ENCODE data around the gene CFAP61. TPM values are rescaled to one million over a fixed set of nuclear protein-coding genes. Genes with fewer than 3 reads are reported as not detected.

The CFAP61 gene
- total and polyA plus RNA-seq, 2 donors from 2014 or later: 0.58 to 2.6 TPM

GRCh38 chr20:20136313-20136712, 84.0 kb downstream of the CFAP61 start:
- H3K4me1 ChIP-seq (ENCODE audit: control insufficient read depth in 2 of 3, insufficient read depth in 2 of 3, low read depth in 1 of 3, low read length in 3 of 3): no peaks in the 10 kb centered on the region
- TF ChIP-seq, protein P1, sequence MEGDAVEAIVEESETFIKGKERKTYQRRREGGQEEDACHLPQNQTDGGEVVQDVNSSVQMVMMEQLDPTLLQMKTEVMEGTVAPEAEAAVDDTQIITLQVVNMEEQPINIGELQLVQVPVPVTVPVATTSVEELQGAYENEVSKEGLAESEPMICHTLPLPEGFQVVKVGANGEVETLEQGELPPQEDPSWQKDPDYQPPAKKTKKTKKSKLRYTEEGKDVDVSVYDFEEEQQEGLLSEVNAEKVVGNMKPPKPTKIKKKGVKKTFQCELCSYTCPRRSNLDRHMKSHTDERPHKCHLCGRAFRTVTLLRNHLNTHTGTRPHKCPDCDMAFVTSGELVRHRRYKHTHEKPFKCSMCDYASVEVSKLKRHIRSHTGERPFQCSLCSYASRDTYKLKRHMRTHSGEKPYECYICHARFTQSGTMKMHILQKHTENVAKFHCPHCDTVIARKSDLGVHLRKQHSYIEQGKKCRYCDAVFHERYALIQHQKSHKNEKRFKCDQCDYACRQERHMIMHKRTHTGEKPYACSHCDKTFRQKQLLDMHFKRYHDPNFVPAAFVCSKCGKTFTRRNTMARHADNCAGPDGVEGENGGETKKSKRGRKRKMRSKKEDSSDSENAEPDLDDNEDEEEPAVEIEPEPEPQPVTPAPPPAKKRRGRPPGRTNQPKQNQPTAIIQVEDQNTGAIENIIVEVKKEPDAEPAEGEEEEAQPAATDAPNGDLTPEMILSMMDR (IDR thresholded peaks at IDR 0.05; ENCODE audit: borderline replicate concordance, extremely low read depth, insufficient read depth): no peak
- no peak overlapping the region for H3K9ac ChIP-seq (ENCODE audit: low read length in 3 of 3)
- no peak overlapping the region for H3K4me3 ChIP-seq (ENCODE audit: low read length in 3 of 3)
- FAIRE-seq (no peak), DNase-seq (no peak)
- intact Hi-C loops (cut with DNase I): no loop called here
- H3K36me3 ChIP-seq (ENCODE audit: control insufficient read depth in 2 of 3, insufficient read depth in 3 of 3, low read length in 3 of 3): no peaks in the 10 kb centered on the region
- H3K27me3 ChIP-seq (ENCODE audit: control insufficient read depth, insufficient read depth, low read length): no peaks in the 10 kb centered on the region
- no peak overlapping the region for H3K27ac ChIP-seq (ENCODE audit: low read depth in 2 of 2, low read length in 2 of 2)
- peaks cover 0 to 14% (median 0%) of the 10 kb centered on the region in 3 donors for H3K9me3 ChIP-seq (ENCODE audit: control insufficient read depth in 2 of 3, insufficient read depth in 1 of 3, low read length in 3 of 3)

- intact Hi-C loops (cut with DNase I): no loop called here
- no peak for FAIRE-seq
- TF ChIP-seq, protein P1 (IDR thresholded peaks at IDR 0.05; ENCODE audit: borderline replicate concordance, extremely low read depth, insufficient read depth): no peak
These were observed 85.5 kb downstream of the CFAP61 start for GRCh38 chr20:20137851-20138250.

DNA sequence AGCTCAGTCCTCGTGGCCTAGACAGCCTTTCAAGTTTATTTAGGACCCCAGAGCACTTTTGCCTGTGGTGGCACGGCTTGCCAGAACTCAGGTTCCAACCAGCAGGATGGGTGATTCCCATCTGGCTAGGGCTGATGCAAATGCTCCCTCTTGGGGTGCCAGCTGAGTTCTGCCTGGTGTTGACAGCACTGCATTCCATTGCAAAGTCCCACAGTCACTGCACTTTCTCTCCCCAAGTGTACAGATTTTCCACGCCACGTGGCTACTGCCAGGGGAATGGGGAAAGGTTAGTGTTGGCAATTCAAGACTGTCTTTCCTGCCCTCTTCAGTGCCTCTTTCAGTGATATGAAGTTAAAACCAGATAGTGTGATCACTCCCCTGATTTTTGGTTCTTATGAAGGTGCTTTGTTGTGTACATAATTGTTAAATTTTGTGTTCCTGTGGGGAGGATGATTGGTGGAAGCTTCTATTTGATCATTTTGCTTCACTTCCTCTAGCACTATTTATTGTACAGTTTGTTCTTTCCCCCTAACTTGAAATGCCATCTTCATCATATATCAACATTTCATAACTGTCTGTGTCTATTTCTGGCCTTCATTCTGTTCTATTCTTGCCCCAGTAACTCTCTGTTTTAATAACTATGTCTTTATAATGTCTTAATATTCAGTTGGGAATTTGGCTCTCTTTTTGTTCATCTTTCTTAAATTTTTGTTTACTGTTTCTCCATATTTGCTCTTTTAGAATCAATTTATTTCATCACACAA, 86.2 kb downstream of the CFAP61 start:
- Histone ChIP-seq H3K9ac (ENCODE audit: low read length in 3 of 3) (no peak overlapping the region), H3K9me3 (ENCODE audit: control insufficient read depth in 2 of 3, insufficient read depth in 1 of 3, low read length in 3 of 3) (peaks cover 0 to 7% (median 0%) of the 10 kb centered on the region in 3 donors), H3K36me3 (ENCODE audit: control insufficient read depth in 2 of 3, insufficient read depth in 3 of 3, low read length in 3 of 3) (no peaks in the 10 kb centered on the region), H3K4me1 (ENCODE audit: control insufficient read depth in 2 of 3, insufficient read depth in 2 of 3, low read depth in 1 of 3, low read length in 3 of 3) (no peaks in the 10 kb centered on the region), H3K27me3 (ENCODE audit: control insufficient read depth, insufficient read depth, low read length) (no peaks in the 10 kb centered on the region), H3K4me3 (ENCODE audit: low read length in 3 of 3) (no peak overlapping the region), H3K27ac (ENCODE audit: low read depth in 2 of 2, low read length in 2 of 2) (no peak overlapping the region)
- TF ChIP-seq, protein P1 (IDR thresholded peaks at IDR 0.05; ENCODE audit: borderline replicate concordance, extremely low read depth, insufficient read depth): no peak
- DNase-seq (peak in 1 of 5 donors; percentile 20), FAIRE-seq (no peak)
- intact Hi-C loops (cut with DNase I): no loop called here

More at GRCh38 chr20:20137851-20138250, 85.5 kb downstream of the CFAP61 start:
- Histone ChIP-seq H3K27ac (ENCODE audit: low read depth in 2 of 2, low read length in 2 of 2) (no peak overlapping the region), H3K36me3 (ENCODE audit: control insufficient read depth in 2 of 3, insufficient read depth in 3 of 3, low read length in 3 of 3) (no peaks in the 10 kb centered on the region), H3K9ac (ENCODE audit: low read length in 3 of 3) (no peak overlapping the region), H3K4me3 (ENCODE audit: low read length in 3 of 3) (no peak overlapping the region), H3K4me1 (ENCODE audit: control insufficient read depth in 2 of 3, insufficient read depth in 2 of 3, low read depth in 1 of 3, low read length in 3 of 3) (no peaks in the 10 kb centered on the region), H3K27me3 (ENCODE audit: control insufficient read depth, insufficient read depth, low read length) (no peaks in the 10 kb centered on the region), H3K9me3 (ENCODE audit: control insufficient read depth in 2 of 3, insufficient read depth in 1 of 3, low read length in 3 of 3) (peaks cover 0 to 13% (median 0%) of the 10 kb centered on the region in 3 donors)
- no peak for DNase-seq

All from kidney (tissue), 14 donors.